ENCODE measurements around the gene CHST14.

Gene CHST14

DNA sequence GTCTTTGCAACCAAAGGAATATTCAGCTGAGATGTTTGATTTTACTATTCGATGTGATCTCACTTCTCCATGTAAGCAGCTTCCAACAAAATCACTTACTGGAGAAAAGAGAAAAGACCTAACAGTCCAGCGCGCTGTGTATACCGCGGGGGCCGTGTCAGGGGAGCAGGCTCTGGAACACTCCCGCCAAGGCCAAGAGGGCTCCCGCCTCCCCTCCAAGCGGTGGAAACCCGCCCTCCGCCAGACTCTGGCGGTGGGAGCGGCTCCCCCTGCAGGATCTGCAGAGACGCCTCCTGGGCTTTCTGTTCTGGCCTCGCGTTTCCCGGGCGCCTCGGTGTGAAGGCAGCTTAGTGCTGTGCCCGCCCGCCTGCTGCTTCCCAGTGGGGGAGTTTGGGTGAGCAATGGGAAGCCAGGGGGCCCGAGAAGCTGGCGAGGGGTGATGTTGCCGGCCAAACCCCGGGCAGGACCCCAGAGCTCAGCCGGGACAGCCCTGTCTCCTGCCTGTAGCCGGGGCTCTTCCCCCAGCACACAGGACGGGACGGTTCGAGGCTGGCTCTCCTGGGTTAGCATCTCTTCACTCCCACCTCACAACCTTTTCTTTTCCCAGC, 36.3 kb downstream of the CHST14 start:
- Histone ChIP-seq H3K27ac (no peak overlapping the region), H3K4me3 (peak overlapping the region; percentile 66)
- DNase-seq (ENCODE audit: low spot score), result peak; percentile 83
- TF ChIP-seq CTCF (IDR thresholded peaks at IDR 0.05), result peak; percentile 52

DNA sequence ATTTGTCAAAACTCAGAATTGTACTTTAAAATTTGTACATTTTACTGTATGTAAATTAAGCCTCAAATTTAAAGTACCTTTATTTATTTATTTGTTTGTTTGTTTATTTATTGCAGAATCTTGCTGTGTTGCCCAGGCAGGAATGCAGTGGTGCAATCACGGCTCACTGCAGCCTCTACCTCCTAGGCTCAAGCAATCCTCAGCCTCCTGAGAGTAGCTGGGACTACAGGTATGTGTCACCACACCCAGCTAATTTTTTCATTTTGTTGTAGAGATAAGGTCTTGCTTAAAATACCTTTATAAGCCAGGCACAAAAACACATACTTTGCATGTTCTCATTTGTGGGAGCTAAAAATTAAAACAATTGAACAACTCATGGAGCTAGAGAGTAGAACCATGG, 37.4 kb downstream of the CHST14 start:
- no peak for DNase-seq (ENCODE audit: low spot score)
- H3K4me3 ChIP-seq, result no peak overlapping the region

GRCh38 chr15:40510201-40510600, 39.4 kb downstream of the CHST14 start:
- TF ChIP-seq CTCF (IDR thresholded peaks at IDR 0.05), result no peak
- DNase-seq (ENCODE audit: low spot score), result no peak
- no peak overlapping the region for H3K27ac ChIP-seq
- no peak overlapping the region for H3K4me3 ChIP-seq

More for the DNA sequence above, 37.4 kb downstream of the CHST14 start:
- no peak overlapping the region for H3K27ac ChIP-seq
- no peak for TF ChIP-seq CTCF (IDR thresholded peaks at IDR 0.05)

DNA sequence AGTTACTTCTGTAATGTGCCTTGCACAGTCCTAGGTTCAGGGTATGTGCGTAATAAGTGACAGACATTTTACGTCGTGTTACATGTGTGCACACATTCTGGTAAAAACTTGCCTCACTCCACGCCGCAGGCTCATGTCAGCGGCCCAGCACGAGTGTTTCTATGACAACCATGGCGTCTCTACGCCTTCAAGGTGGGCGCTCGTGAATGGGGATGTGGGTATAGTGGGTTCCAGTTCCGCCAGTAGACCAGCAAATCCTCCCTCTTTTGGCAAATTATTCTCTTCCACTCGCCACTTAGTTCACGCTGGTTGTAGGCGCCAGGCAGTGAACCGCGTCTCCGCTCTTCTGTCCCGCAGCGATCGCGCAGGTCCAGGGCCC, 40.3 kb downstream of the CHST14 start:
- no peak for TF ChIP-seq CTCF (IDR thresholded peaks at IDR 0.05)
- no peak for DNase-seq (ENCODE audit: low spot score)
- peak overlapping the region; percentile 74 for H3K4me3 ChIP-seq
- no peak overlapping the region for H3K27ac ChIP-seq

- DNase-seq (ENCODE audit: low spot score), result no peak
- no peak overlapping the region for H3K27ac ChIP-seq
- H3K4me3 ChIP-seq, result peak overlapping the region; percentile 74
- no peak for TF ChIP-seq CTCF (IDR thresholded peaks at IDR 0.05)
Measured at GRCh38 chr15:40511472-40512133, 40.8 kb downstream of the CHST14 start.

DNA sequence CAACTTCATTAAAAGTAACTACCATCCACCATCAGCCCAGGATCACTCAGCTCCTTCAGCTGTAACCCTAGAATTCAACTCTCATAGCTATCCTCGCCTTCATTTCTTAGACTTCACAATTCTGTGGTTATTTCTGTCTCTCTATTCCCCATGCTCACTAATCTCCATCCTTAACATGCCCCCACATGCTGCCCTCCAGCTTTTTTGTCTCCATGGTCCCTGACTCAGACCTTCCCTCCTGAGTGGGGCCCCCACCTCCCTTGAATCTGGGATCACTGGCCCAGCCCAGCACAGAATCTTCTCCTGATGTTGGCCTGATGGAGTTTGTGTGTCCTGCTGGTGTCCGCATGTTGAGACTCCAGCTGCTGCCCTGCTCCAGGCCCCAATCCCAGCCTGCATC, 41.7 kb downstream of the CHST14 start:
- Histone ChIP-seq H3K27ac (no peak overlapping the region), H3K4me3 (no peak overlapping the region)
- no peak for DNase-seq (ENCODE audit: low spot score)
- TF ChIP-seq CTCF (IDR thresholded peaks at IDR 0.05), result no peak

DNA sequence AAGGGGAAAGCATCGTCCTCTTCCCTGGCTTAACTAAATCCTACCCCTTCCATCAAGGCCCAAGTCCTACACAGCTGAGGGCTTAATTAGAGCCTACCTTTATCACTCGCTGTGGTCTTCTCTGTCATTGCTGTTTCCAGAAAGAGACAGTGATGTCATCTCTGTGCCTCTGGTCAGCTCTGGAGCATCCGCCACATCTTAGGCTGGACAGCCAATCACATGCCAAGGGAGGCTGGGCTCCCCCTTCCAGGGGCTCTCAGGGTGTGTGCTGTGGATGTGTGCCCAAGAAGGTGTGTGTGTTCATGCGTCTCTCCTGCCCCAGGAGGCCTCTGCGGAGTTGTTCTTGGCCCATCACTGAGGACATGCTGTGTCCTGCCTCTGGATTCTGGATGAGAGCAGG, 42.8 kb downstream of the CHST14 start:
- Histone ChIP-seq H3K4me3 (no peak overlapping the region), H3K27ac (no peak overlapping the region)
- no peak for TF ChIP-seq CTCF (IDR thresholded peaks at IDR 0.05)
- DNase-seq (ENCODE audit: low spot score), result no peak
